Gastrocnemius medialis (tissue), 4 donors: ENCODE results near the gene CADM2. TPM values are rescaled to one million over a fixed set of nuclear protein-coding genes. Genes with fewer than 3 reads are reported as not detected.

ENCODE experiments used
- ATAC-seq, 2 donors: fragments of 150-250 bp; one replicate each; pipeline ENCODE4 v1.9.1; 2016
- DNase-seq, 2 donors: peaks; one replicate each; pipeline ENCODE4 v3.0.0-alpha.2; 2019
- H3K27ac ChIP-seq, 4 donors: fragments of 200-600 bp; sonication (generic); 1 replicate in 1 of 4; 2 replicates in 3 of 4; pipeline ENCODE4 v1.5.1; 2016 to 2018; ENCODE audit warnings: mild to moderate bottlenecking in 2 of 4, moderate library complexity in 1 of 4
- H3K27me3 ChIP-seq, 3 donors: fragments of 200-600 bp; sonication (generic) in 2 of 3; 1 replicate in 1 of 3; 2 replicates in 2 of 3; pipeline versions ENCODE4 v1.5.1 to v1.6.0; 2016 to 2019; ENCODE audit warnings: mild to moderate bottlenecking in 1 of 3, moderate library complexity in 1 of 3
- H3K36me3 ChIP-seq, 2 donors: fragments of 200-600 bp; sonication (generic) in 1 of 2; one replicate each; pipeline ENCODE4 v1.5.1; 2017 to 2018
- H3K4me1 ChIP-seq, 2 donors: fragments of 200-600 bp; sonication (generic) in 1 of 2; one replicate each; pipeline ENCODE4 v1.5.1; 2016 to 2017; ENCODE audit warnings: mild to moderate bottlenecking in 2 of 2
- H3K4me3 ChIP-seq, 4 donors: fragments of 200-600 bp; sonication (generic) in 3 of 4; 1 replicate in 1 of 4; 2 replicates in 3 of 4; pipeline ENCODE4 v1.5.1; 2016 to 2019; ENCODE audit warnings: mild to moderate bottlenecking in 2 of 4
- H3K9me3 ChIP-seq, 3 donors: fragments of 200-600 bp; sonication (generic) in 2 of 3; 1 replicate in 1 of 3; 2 replicates in 2 of 3; pipeline ENCODE4 v1.5.1; 2016 to 2019
- CTCF ChIP-seq, 5 experiments: fragments of 450-650 bp in 3 of 5; fragments of 200-600 bp in 2 of 5; sonication (generic) in 2 of 5; IDR thresholded peaks in 4 of 5; conservative IDR thresholded peaks in 1 of 5; 1 replicate in 4 of 5; 2 replicates in 1 of 5; pipeline ENCODE4 v1.5.1; 2016 to 2019; ENCODE audit warnings: antibody characterized with exemption in 5 of 5, mild to moderate bottlenecking in 3 of 5, moderate library complexity in 3 of 5
- POLR2A ChIP-seq, 2 donors: fragments of 450-650 bp; IDR thresholded peaks; one replicate each; pipeline ENCODE4 v1.6.1; 2017; ENCODE audit warnings: antibody characterized with exemption in 2 of 2, mild to moderate bottlenecking in 2 of 2, moderate library complexity in 2 of 2
- in situ Hi-C, 4 donors: fragments of 200-750 bp; cut with MboI; loops; one replicate each; pipeline versions ENCODE4 v1.15.0 to v1.8.0; 2017; ENCODE audit warnings: low sequenced_read_pairs in 4 of 4
- intact Hi-C: fragments of 100-400 bp; cut with DNase I; formaldehyde crosslinking; loops from one replicate; pipeline ENCODE4 v1.15.1; 2023; ENCODE audit warnings: low total_unique reads
- total RNA-seq, 4 donors: library from RNA; depleted of rRNA; stranded (reverse); fragments of >200 nt; gene quantifications; one replicate each; pipeline versions ENCODE4 v1.1.0 to v1.2.3, GENCODE V29; 2016

The CADM2 gene
- total RNA-seq, 4 donors from 2014 or later: 2.7 to 9.0 (median 6.0) TPM

GRCh38 chr3:85835857-85836440, 877.2 kb downstream of the CADM2 start:
- TF ChIP-seq POLR2A (IDR thresholded peaks at IDR 0.05) (no peak), CTCF (IDR thresholded peaks at IDR 0.05 in 4 of 5, conservative IDR thresholded peaks at IDR 0.05 in 1 of 5) (no peak)
- ATAC-seq: no peak
- intact Hi-C loops: no loop called here

GRCh38 chr3:85837402-85837801, 878.6 kb downstream of the CADM2 start:
- no peak overlapping the region for H3K27ac ChIP-seq
- no peaks in the 10 kb centered on the region for H3K4me1 ChIP-seq
- no peak for DNase-seq
- TF ChIP-seq CTCF (IDR thresholded peaks at IDR 0.05 in 4 of 5, conservative IDR thresholded peaks at IDR 0.05 in 1 of 5): no peak
- in situ Hi-C loops (no loop called here), intact Hi-C loops (no loop called here)
- no peak overlapping the region for H3K4me3 ChIP-seq
- ATAC-seq: no peak
- no peaks in the 10 kb centered on the region for H3K36me3 ChIP-seq
- no peaks in the 10 kb centered on the region for H3K27me3 ChIP-seq
- no peaks in the 10 kb centered on the region for H3K9me3 ChIP-seq

More at GRCh38 chr3:85835857-85836440, 877.2 kb downstream of the CADM2 start:
- in situ Hi-C loops: no loop called here
- no peaks in the 10 kb centered on the region for H3K9me3 ChIP-seq
- H3K36me3 ChIP-seq: no peaks in the 10 kb centered on the region
- H3K4me3 ChIP-seq: no peak overlapping the region
- DNase-seq: no peak
- no peaks in the 10 kb centered on the region for H3K27me3 ChIP-seq
- no peak overlapping the region for H3K27ac ChIP-seq
- no peaks in the 10 kb centered on the region for H3K4me1 ChIP-seq

DNA sequence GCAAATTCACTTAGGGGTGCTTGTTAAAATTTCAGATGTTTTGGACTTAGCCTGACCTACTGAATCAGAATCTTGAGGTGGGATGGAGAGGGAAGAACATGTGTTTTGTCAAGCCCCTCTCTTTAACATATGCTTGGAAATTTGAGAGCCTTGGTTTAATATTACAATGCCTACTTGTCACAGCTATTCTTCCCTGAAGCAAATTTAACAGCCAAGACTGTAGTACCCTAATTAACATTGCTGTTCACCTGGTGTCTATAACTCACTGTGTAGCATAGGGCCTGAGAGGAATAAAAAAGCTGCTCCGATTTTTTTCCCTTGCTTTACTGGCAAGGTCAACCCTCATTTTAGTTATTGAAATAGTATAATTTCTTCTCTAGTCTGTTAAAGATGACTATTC, 880.1 kb downstream of the CADM2 start:
- Histone ChIP-seq H3K27ac (no peak overlapping the region), H3K9me3 (no peaks in the 10 kb centered on the region), H3K36me3 (no peaks in the 10 kb centered on the region), H3K4me3 (no peak overlapping the region), H3K4me1 (no peaks in the 10 kb centered on the region), H3K27me3 (no peaks in the 10 kb centered on the region)
- in situ Hi-C loops (no loop called here), intact Hi-C loops (no loop called here)
- ATAC-seq: no peak
- no peak for TF ChIP-seq CTCF (IDR thresholded peaks at IDR 0.05 in 4 of 5, conservative IDR thresholded peaks at IDR 0.05 in 1 of 5)
- TF ChIP-seq POLR2A (IDR thresholded peaks at IDR 0.05): no peak
- no peak for DNase-seq

DNA sequence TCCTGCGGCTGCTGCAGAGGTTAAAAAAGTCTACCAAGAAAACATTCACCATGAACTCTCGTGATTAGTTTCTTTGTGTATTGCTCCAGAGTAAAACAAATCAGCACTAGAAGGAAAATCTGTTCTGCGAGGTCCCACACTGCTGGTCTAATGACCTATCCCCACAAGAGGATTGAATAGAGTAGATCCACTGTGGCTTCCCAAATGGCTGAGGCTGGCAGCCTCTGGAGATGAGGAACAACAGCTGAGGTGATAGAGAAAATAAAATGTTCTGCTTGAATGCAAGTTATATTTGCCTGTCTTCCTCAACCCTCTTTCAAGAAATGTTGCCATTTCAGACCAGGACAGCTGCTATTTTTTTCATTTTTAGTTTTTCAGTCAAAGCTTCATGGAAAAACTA, 883.3 kb downstream of the CADM2 start:
- H3K27ac ChIP-seq: no peak overlapping the region
- ATAC-seq: no peak
- no peaks in the 10 kb centered on the region for H3K36me3 ChIP-seq
- DNase-seq: no peak
- H3K9me3 ChIP-seq: no peaks in the 10 kb centered on the region
- no peaks in the 10 kb centered on the region for H3K27me3 ChIP-seq
- H3K4me1 ChIP-seq: no peaks in the 10 kb centered on the region
- intact Hi-C loops: no loop called here
- no peak overlapping the region for H3K4me3 ChIP-seq
- in situ Hi-C loops: no loop called here
- TF ChIP-seq CTCF (IDR thresholded peaks at IDR 0.05 in 4 of 5, conservative IDR thresholded peaks at IDR 0.05 in 1 of 5) (no peak), POLR2A (IDR thresholded peaks at IDR 0.05) (no peak)

GRCh38 chr3:85846940-85847339, 888.2 kb downstream of the CADM2 start:
- ATAC-seq (no peak), DNase-seq (no peak)
- Histone ChIP-seq H3K4me1 (no peaks in the 10 kb centered on the region), H3K27ac (no peak overlapping the region), H3K4me3 (no peak overlapping the region), H3K27me3 (no peaks in the 10 kb centered on the region), H3K9me3 (no peaks in the 10 kb centered on the region), H3K36me3 (no peaks in the 10 kb centered on the region)
- in situ Hi-C loops (no loop called here), intact Hi-C loops (no loop called here)
- TF ChIP-seq POLR2A (IDR thresholded peaks at IDR 0.05) (no peak), CTCF (IDR thresholded peaks at IDR 0.05 in 4 of 5, conservative IDR thresholded peaks at IDR 0.05 in 1 of 5) (no peak)
